Smooth muscle cell of the coronary artery (primary cell): Measurements from ENCODE around the gene ZNF394. TPM values are rescaled to one million over a fixed set of nuclear protein-coding genes. Genes with fewer than 3 reads are reported as not detected.

Source experiments
- total RNA-seq: library from RNA; depleted of rRNA; stranded (reverse); fragments of >200 nt; gene quantifications from 2 replicates; pipeline ENCODE4 v1.2.3, GENCODE V29; 2014; ENCODE audit warnings: low replicate concordance

Gene ZNF394
- total RNA-seq: 17.2 and 20.7 TPM in 2 replicates

DNA sequence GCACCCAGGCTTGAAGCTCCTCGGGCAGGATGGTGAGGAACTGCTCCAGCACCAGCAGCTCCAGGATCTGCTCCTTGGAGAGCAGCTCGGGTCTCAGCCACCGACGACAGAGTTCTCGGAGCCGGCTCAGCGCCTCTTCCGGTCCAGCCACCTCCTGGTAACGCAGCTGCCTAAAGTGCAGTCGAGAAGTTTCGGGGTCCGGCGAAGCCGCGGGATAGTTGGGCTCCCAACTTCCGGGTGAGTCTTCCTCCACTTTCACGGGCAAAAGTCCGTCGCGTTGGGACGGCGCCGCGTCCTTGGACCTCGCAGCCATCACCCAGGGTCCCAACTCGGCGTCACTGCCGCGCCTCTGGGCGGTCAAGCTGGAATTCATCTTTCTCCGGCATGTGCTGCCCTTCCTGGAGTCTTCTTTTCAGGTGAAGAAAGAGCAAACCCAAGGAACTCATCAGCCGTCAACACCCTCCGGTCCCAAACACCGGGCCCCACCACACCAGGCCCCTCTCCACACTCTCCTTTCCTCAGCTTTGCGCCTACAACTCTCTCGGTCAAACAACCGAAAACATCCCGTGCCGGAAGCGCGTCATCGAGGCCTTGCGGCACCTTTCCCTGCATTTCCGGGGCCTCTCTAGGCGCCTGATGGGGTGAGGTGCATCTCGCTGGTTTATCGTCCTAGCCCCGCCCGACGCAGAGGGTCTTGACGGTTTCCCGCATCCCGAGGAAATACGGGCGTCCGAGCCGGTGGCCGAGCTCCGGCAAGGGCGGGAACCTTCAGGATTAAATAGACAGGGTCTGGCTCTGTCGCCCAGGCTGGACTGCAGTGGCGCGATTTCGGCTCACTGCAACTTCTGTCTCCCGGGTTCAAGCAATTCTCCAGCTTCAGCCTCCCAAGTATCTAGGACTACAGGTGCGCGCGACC lies at the start of gene ZNF394:
ZNF394 (minus strand) TSS at position 561 of the 916 bp plus-strand sequence; CDS start at position 373, 188 bp downstream.

GRCh38 chr7:99504603-99505323 lies 4.7 kb upstream of the ZNF394 start, which contains the start of gene ZKSCAN5:
Gene ZKSCAN5 (plus strand): TSS chr7:99504662. CDS start chr7:99506045, 1,383 bp downstream.

GRCh38 chr7:99472561-99473314 lies 27.3 kb downstream of the ZNF394 start, which contains the start of gene ZNF789:
Gene ZNF789 (plus strand): TSS chr7:99472890. CDS start chr7:99476457, 3,567 bp downstream.

Other genes with a start within 250 kb of the ZNF394 start
- gene MYH16, start 227.4 kb downstream of the ZNF394 start, total RNA-seq: 0.08 TPM in 1 of 2 replicates, not detected in the other
- gene ARPC1A, start 174.4 kb downstream of the ZNF394 start, total RNA-seq: 163 and 223 TPM in 2 replicates
- 380 and 552 TPM in 2 replicates for gene ARPC1B, start 125.6 kb downstream of the ZNF394 start, total RNA-seq
- 25.0 and 28.9 TPM in 2 replicates for gene PDAP1, start 91.7 kb downstream of the ZNF394 start, total RNA-seq
- gene BUD31, start 91.3 kb downstream of the ZNF394 start, total RNA-seq: 109 and 191 TPM in 2 replicates
- gene PTCD1, start 61.5 kb downstream of the ZNF394 start, total RNA-seq: 5.1 and 6.5 TPM in 2 replicates
- gene CPSF4, start 61.3 kb downstream of the ZNF394 start, total RNA-seq: 23.5 and 27.0 TPM in 2 replicates
- gene ATP5MF, start 34.1 kb downstream of the ZNF394 start, total RNA-seq: 136 and 465 TPM in 2 replicates
- gene ZNF789, start 27.4 kb downstream of the ZNF394 start, total RNA-seq: 1.8 and 5.0 TPM in 2 replicates
- gene ZKSCAN5, start 4.4 kb upstream of the ZNF394 start, total RNA-seq: 8.1 and 10.1 TPM in 2 replicates
- gene FAM200A, start 51.8 kb upstream of the ZNF394 start, total RNA-seq: 4.6 and 5.1 TPM in 2 replicates
- 28.0 and 45.1 TPM in 2 replicates for gene ZNF655, start 58.4 kb upstream of the ZNF394 start, total RNA-seq
- 0.53 and 1.2 TPM in 2 replicates for gene TMEM225B, start 98.0 kb upstream of the ZNF394 start, total RNA-seq
- gene ZSCAN25, start 116.7 kb upstream of the ZNF394 start, total RNA-seq: 7.9 and 9.2 TPM in 2 replicates
- not detected in 2 replicates for gene CYP3A5, start 179.7 kb upstream of the ZNF394 start, total RNA-seq
- gene CYP3A7, start 234.9 kb upstream of the ZNF394 start, total RNA-seq: 0.23 TPM in 1 of 2 replicates, not detected in the other